Vagina (tissue), 2 donors: Measurements from ENCODE around the gene DAB2IP.

ENCODE experiments used
- POLR2A ChIP-seq, 2 donors: fragments of 450-650 bp; IDR thresholded peaks; one replicate each; pipeline ENCODE4 v1.6.1; 2017; ENCODE audit warnings: antibody characterized with exemption in 2 of 2, mild to moderate bottlenecking in 2 of 2, moderate library complexity in 2 of 2
- POLR2AphosphoS5 ChIP-seq, 2 donors: sonication (generic); formaldehyde crosslinking; IDR thresholded peaks; one replicate each; pipeline ENCODE4 v1.9.0; 2017; ENCODE audit warnings: antibody characterized with exemption in 2 of 2, mild to moderate bottlenecking in 2 of 2, low read depth in 1 of 2; ENCODE audit not compliant: insufficient read depth in 1 of 2
- TF ChIP-seq, protein P1 (sequence below), 3 experiments: fragments of 450-650 bp in 2 of 3; fragments of 200-600 bp in 1 of 3; sonication (generic) in 1 of 3; IDR thresholded peaks; one replicate each; pipeline ENCODE4 v1.5.1; 2017 to 2019; ENCODE audit warnings: antibody characterized with exemption in 3 of 3, mild to moderate bottlenecking in 2 of 3, moderate library complexity in 2 of 3

DNA sequence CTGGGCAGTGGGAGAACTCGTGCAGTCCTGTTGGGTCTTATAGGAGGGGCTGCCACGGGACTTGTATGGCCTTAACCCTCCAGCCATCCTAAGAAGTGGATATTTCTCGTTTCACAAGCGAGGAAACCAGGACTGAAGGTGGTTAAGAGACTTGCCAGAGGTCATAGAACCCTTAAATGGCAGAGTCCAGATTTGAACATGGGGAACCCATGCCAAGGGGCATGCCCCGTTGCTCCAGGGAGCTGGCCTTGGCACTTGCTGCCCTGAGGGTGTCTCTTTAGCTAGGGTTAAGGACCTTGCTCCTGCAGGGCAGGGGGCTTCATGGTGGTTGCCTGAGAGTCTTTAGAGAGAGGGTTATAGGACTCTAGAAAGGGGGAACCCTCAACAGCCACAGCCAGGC, 63.4 kb downstream of the DAB2IP start:
- TF ChIP-seq POLR2A (IDR thresholded peaks at IDR 0.05) (no peak), POLR2AphosphoS5 (IDR thresholded peaks at IDR 0.05; ENCODE audit: insufficient read depth in 1 of 2, low read depth in 1 of 2) (no peak)
- TF ChIP-seq, protein P1, sequence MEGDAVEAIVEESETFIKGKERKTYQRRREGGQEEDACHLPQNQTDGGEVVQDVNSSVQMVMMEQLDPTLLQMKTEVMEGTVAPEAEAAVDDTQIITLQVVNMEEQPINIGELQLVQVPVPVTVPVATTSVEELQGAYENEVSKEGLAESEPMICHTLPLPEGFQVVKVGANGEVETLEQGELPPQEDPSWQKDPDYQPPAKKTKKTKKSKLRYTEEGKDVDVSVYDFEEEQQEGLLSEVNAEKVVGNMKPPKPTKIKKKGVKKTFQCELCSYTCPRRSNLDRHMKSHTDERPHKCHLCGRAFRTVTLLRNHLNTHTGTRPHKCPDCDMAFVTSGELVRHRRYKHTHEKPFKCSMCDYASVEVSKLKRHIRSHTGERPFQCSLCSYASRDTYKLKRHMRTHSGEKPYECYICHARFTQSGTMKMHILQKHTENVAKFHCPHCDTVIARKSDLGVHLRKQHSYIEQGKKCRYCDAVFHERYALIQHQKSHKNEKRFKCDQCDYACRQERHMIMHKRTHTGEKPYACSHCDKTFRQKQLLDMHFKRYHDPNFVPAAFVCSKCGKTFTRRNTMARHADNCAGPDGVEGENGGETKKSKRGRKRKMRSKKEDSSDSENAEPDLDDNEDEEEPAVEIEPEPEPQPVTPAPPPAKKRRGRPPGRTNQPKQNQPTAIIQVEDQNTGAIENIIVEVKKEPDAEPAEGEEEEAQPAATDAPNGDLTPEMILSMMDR (IDR thresholded peaks at IDR 0.05) = no peak
